Stimulated activated CD4-positive, alpha-beta T cell treated with anti-CD3 and anti-CD28 coated beads, Interleukin-12 subunit alpha, Interleukin-12 subunit beta, amount 100 ng/mL, for 4 hours (primary cell): Measurements from ENCODE around the gene OASL.

Source experiments
- DNase-seq: peaks from one replicate; pipeline ENCODE4 v3.0.0-alpha.2; 2020

OASL gene

GRCh38 chr12:120988658-120989057, 50.4 kb downstream of the OASL start:
- no peak for DNase-seq

- DNase-seq, result no peak
Observed at GRCh38 chr12:120988234-120988633, 50.8 kb downstream of the OASL start.

- DNase-seq, result no peak
Observed at GRCh38 chr12:120984351-120984898, 54.6 kb downstream of the OASL start.

- DNase-seq, result no peak
Observed at GRCh38 chr12:120983759-120984158, 55.3 kb downstream of the OASL start.

- no peak for DNase-seq
Observed at GRCh38 chr12:120982659-120983058, 56.4 kb downstream of the OASL start.

- DNase-seq, result no peak
Observed at GRCh38 chr12:120981407-120981941, 57.6 kb downstream of the OASL start.

- no peak for DNase-seq
Observed at GRCh38 chr12:120980800-120981368, 58.2 kb downstream of the OASL start.

- DNase-seq, result no peak
Observed at GRCh38 chr12:120979862-120980696, 59.0 kb downstream of the OASL start.

GRCh38 chr12:120979220-120979861, 59.7 kb downstream of the OASL start:
- DNase-seq, result no peak

- no peak for DNase-seq
Observed at GRCh38 chr12:120978296-120979219, 60.5 kb downstream of the OASL start, which contains the start of gene HNF1A. HNF1A (plus strand) TSS chr12:120978543; CDS start chr12:120978769, 226 bp downstream.

- no peak for DNase-seq
Observed at GRCh38 chr12:120977531-120978295, 61.3 kb downstream of the OASL start.

- DNase-seq, result no peak
Observed at GRCh38 chr12:120972870-120973543, 66.0 kb downstream of the OASL start.

- DNase-seq, result no peak
Observed at GRCh38 chr12:120971299-120972180, 67.5 kb downstream of the OASL start.

GRCh38 chr12:120970310-120970709, 68.7 kb downstream of the OASL start:
- no peak for DNase-seq
